Adipocyte (in vitro differentiated cells): Measurements from ENCODE around the gene USP36.

ENCODE experiments used
- DNase-seq: peaks from one replicate; pipeline ENCODE4 v3.0.0-alpha.2; 2015; ENCODE audit warnings: low read depth
- H3K27me3 ChIP-seq: replicated peaks from 2 replicates; pipeline ENCODE4 v1.7.0; 2013; ENCODE audit warnings: mild to moderate bottlenecking, low read length, moderate library complexity; ENCODE audit not compliant: control insufficient read depth, insufficient read depth
- H3K36me3 ChIP-seq: 2 replicates; pipeline ENCODE4 v1.7.0; 2013; ENCODE audit warnings: low read length, mild to moderate bottlenecking, moderate library complexity; ENCODE audit not compliant: control insufficient read depth, insufficient read depth, severe bottlenecking
- H3K4me1 ChIP-seq: 2 replicates; pipeline ENCODE4 v1.7.0; 2013; ENCODE audit warnings: mild to moderate bottlenecking, low read length, moderate library complexity; ENCODE audit not compliant: control insufficient read depth, insufficient read depth
- H3K4me3 ChIP-seq: 2 replicates; pipeline ENCODE4 v1.7.0; 2013; ENCODE audit warnings: mild to moderate bottlenecking, low read length, moderate library complexity
- H3K9ac ChIP-seq: 2 replicates; pipeline ENCODE4 v1.7.0; 2013; ENCODE audit warnings: mild to moderate bottlenecking, low read length, moderate library complexity
- H3K9me3 ChIP-seq: 2 replicates; pipeline ENCODE4 v1.7.0; 2013; ENCODE audit warnings: mild to moderate bottlenecking, low read length, moderate library complexity; ENCODE audit not compliant: control insufficient read depth

The USP36 gene

DNA sequence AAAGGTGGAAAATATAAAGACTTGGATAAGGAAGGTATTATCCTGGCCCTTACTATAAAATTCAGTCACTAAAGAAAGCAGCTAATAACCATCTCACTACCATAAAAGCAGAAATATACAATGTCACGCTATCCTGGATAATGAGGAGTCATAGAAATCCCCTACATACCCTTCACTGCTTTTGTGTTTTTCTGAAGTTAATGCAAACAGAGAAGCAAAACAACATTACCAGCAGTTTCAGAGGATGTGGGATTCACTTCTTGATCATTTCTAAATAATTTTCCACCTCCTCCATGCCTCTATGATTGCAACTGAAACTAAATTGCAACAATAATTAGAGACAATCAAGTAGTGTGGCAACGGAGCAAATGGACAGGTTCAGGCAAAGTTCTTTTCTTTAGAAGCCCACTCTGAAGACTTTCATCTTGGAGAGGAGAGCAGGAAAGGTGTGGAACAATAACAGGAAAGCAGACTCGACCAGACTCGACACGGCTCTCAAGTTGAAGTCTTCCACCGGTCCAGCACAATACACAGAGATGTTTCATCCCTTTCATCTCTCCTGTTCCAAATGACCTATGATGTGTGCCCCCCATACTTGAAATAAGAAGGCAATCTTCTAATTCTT, 68.7 kb downstream of the USP36 start:
- H3K9ac ChIP-seq, result no peak overlapping the region
- H3K4me1 ChIP-seq, result peaks cover 22% of the 10 kb centered on the region
- no peaks in the 10 kb centered on the region for H3K9me3 ChIP-seq
- no peaks in the 10 kb centered on the region for H3K27me3 ChIP-seq
- H3K4me3 ChIP-seq, result no peak overlapping the region
- H3K36me3 ChIP-seq, result no peaks in the 10 kb centered on the region
- DNase-seq, result no peak

DNA sequence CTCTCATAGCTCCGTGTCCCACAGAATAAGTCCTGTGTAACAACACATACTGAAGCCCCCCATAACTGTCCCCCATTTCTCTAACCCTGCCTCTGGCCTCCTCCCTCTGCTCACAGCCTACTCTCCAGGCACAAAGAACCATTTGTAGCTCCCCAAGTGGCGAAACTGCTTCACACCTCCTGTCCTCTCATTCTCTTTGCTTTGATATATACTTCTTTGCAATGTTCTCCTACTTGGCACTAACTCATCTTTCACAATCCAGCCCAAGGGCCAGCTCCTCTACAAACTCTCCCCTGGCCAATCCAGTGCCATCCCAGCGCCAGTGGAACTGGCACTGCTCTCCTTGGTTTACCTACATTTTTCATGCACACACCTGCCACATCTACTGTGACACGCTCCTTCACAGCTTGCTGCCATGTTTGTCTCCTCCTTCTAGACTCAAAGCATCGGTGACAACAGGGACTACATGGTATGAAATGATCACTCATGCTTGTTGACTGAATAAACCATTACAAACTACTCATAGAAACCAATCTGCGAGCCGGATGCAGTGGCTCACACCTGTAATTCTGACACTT, 71.3 kb downstream of the USP36 start:
- Histone ChIP-seq H3K27me3 (no peaks in the 10 kb centered on the region), H3K4me3 (no peak overlapping the region), H3K36me3 (no peaks in the 10 kb centered on the region), H3K9ac (no peak overlapping the region), H3K9me3 (no peaks in the 10 kb centered on the region), H3K4me1 (peaks cover 21% of the 10 kb centered on the region)
- DNase-seq, result no peak

- H3K4me3 ChIP-seq, result no peak overlapping the region
- no peaks in the 10 kb centered on the region for H3K36me3 ChIP-seq
- H3K4me1 ChIP-seq, result peaks cover 21% of the 10 kb centered on the region
- no peak for DNase-seq
- no peaks in the 10 kb centered on the region for H3K27me3 ChIP-seq
- no peak overlapping the region for H3K9ac ChIP-seq
- no peaks in the 10 kb centered on the region for H3K9me3 ChIP-seq
Observed at GRCh38 chr17:78767806-78768205, 72.8 kb downstream of the USP36 start.

DNA sequence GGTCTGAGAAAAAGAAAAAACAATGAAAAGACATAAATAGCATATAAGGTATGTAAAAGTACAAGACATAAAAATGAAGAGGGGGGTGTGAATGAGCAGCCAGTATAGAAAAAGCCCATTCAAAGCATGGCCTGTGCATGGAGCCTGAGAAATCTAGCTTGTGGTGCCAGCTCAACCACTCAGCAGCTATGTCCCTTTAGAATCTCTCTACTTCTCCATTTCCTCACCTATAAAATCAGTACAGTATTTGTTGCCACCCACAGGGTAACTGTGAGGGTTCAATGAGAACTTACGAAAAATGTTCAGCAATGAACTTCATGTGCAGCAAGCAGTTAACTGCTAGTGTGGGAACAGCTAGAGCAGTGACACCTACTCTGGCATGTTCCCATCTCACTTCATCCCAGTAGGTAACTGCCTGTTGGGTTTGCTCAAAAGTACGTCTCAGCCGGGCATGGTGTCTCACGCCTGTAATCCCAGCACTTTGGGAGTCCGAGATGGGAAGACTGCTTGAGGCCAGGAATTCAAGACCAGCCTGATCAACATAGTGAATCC, 73.8 kb downstream of the USP36 start:
- H3K27me3 ChIP-seq, result no peaks in the 10 kb centered on the region
- no peaks in the 10 kb centered on the region for H3K36me3 ChIP-seq
- H3K4me3 ChIP-seq, result no peak overlapping the region
- H3K9ac ChIP-seq, result no peak overlapping the region
- DNase-seq, result no peak
- H3K9me3 ChIP-seq, result no peaks in the 10 kb centered on the region
- H3K4me1 ChIP-seq, result peaks cover 21% of the 10 kb centered on the region

DNA sequence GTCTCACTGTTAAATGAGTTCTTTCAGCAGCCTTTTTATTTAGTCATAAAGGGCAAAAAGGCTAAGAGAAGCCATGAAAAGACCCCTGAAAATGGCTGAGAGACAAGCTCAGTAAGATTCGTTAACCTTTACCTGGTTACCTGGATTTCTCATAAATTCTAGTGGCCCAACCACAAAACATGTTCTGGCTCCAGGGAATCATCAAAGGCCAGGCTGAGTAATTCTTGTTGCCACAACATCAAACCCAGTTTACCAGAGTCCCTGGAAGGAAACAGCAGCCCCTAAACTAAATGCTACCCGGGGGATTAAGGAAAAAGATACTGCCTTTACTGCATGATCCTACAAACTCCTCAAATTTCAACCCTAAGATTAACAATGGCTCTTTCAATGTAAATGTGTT, 74.4 kb downstream of the USP36 start:
- Histone ChIP-seq H3K4me1 (peaks cover 21% of the 10 kb centered on the region), H3K27me3 (no peaks in the 10 kb centered on the region), H3K4me3 (no peak overlapping the region), H3K9ac (no peak overlapping the region), H3K36me3 (no peaks in the 10 kb centered on the region), H3K9me3 (no peaks in the 10 kb centered on the region)
- no peak for DNase-seq

DNA sequence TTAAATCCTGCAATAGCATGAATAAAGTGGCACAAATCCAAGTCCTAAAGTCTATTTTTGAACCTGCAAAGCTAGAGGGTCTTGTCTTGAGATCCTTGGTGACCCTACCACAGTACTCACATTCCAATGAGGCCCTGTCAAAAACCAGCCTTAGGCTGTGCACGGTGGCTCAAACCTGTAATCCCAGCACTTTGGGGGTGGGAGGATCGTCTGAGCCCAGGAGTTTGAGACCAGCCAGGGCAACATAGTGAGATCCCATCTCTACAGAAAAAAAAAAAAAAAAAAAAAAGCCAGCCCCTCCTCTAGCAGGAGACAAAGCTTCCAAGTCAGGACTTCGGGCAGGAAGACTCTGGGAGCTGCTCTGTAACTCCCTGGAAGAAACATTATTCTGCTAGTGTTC, 74.8 kb downstream of the USP36 start:
- H3K4me1 ChIP-seq, result peaks cover 21% of the 10 kb centered on the region
- no peaks in the 10 kb centered on the region for H3K9me3 ChIP-seq
- no peaks in the 10 kb centered on the region for H3K36me3 ChIP-seq
- H3K4me3 ChIP-seq, result no peak overlapping the region
- no peak overlapping the region for H3K9ac ChIP-seq
- no peak for DNase-seq
- H3K27me3 ChIP-seq, result no peaks in the 10 kb centered on the region

- Histone ChIP-seq H3K27me3 (no peaks in the 10 kb centered on the region), H3K4me3 (no peak overlapping the region), H3K9me3 (no peaks in the 10 kb centered on the region), H3K4me1 (peaks cover 21% of the 10 kb centered on the region), H3K9ac (no peak overlapping the region), H3K36me3 (no peaks in the 10 kb centered on the region)
- no peak for DNase-seq
Observed at GRCh38 chr17:78764871-78765270, 75.7 kb downstream of the USP36 start.

DNA sequence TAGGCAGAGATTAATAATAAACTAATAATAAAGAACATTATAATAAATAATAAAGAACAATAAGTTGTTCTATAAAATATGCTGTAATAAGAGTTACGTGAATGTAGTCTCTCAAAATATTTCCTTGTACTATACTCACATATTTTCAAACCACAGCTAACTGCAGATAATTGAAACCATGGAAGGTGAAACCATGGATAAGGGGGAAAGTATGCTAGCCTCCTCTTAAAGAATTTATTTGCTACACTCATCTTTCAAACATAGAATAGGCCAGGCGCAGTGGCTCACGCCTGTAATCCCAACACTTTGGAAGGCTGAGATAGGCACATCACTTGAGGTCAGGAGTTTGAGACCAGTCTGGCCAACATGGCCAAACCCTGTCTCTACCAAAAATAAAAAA, 77.1 kb downstream of the USP36 start:
- no peak overlapping the region for H3K9ac ChIP-seq
- H3K27me3 ChIP-seq, result no peaks in the 10 kb centered on the region
- H3K36me3 ChIP-seq, result no peaks in the 10 kb centered on the region
- DNase-seq, result peak; percentile 75
- no peaks in the 10 kb centered on the region for H3K9me3 ChIP-seq
- H3K4me1 ChIP-seq, result peaks cover 8% of the 10 kb centered on the region
- H3K4me3 ChIP-seq, result no peak overlapping the region

GRCh38 chr17:78761789-78762406, 78.7 kb downstream of the USP36 start:
- Histone ChIP-seq H3K4me1 (peaks cover 17% of the 10 kb centered on the region), H3K36me3 (no peaks in the 10 kb centered on the region), H3K9me3 (no peaks in the 10 kb centered on the region), H3K4me3 (no peak overlapping the region), H3K27me3 (no peaks in the 10 kb centered on the region), H3K9ac (no peak overlapping the region)
- DNase-seq, result no peak

DNA sequence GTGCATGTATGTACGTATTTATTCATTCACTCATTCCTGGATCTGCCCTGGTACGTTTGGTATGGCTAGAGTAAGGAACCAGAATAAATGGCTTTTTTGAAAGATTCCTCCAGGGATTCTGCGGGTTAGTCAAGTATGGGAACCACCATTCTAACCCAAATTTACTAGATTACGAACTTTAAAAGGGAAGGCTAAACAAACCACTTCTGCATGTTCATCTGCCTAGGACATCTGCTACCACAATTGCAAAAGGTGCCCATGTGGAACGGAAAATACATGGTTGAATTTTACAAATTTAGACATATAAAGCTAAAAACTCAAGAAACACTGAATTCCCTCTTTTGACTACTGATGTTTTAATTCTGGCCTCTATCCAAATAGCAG, 80.7 kb downstream of the USP36 start:
- H3K4me3 ChIP-seq, result no peak overlapping the region
- H3K36me3 ChIP-seq, result no peaks in the 10 kb centered on the region
- peaks cover 17% of the 10 kb centered on the region for H3K4me1 ChIP-seq
- no peak overlapping the region for H3K9ac ChIP-seq
- no peak for DNase-seq
- no peaks in the 10 kb centered on the region for H3K9me3 ChIP-seq
- no peaks in the 10 kb centered on the region for H3K27me3 ChIP-seq

GRCh38 chr17:78759203-78759968, 81.2 kb downstream of the USP36 start:
- peaks cover 13% of the 10 kb centered on the region for H3K4me1 ChIP-seq
- no peaks in the 10 kb centered on the region for H3K36me3 ChIP-seq
- H3K27me3 ChIP-seq, result no peaks in the 10 kb centered on the region
- no peak overlapping the region for H3K9ac ChIP-seq
- DNase-seq, result peak; percentile 34
- no peaks in the 10 kb centered on the region for H3K9me3 ChIP-seq
- no peak overlapping the region for H3K4me3 ChIP-seq
